Skeletal muscle tissue (tissue), 4 donors: ENCODE data around the gene GOLGA6L9. TPM values are rescaled to one million over a fixed set of nuclear protein-coding genes. Genes with fewer than 3 reads are reported as not detected.
"Not testable (repeated sequence)": the region's sequence is repeated elsewhere in the genome, so short reads cannot be mapped to it uniquely, and the experiment has no call there.

Experiments
- H3K27ac ChIP-seq: one replicate; pipeline ENCODE4 v1.7.0; 2013; ENCODE audit warnings: mild to moderate bottlenecking, low read depth, low read length, inconsistent platforms
- H3K27me3 ChIP-seq, 3 donors: one replicate each; pipeline ENCODE4 v1.7.0; 2013; ENCODE audit warnings: low read length in 3 of 3; ENCODE audit not compliant: control insufficient read depth in 3 of 3, insufficient read depth in 3 of 3
- H3K36me3 ChIP-seq, 3 donors: one replicate each; pipeline ENCODE4 v1.7.0; 2013; ENCODE audit warnings: low read length in 3 of 3; ENCODE audit not compliant: control insufficient read depth in 3 of 3, insufficient read depth in 3 of 3
- H3K4me1 ChIP-seq, 3 donors: one replicate each; pipeline ENCODE4 v1.7.0; 2013; ENCODE audit warnings: low read length in 3 of 3, mild to moderate bottlenecking in 3 of 3; ENCODE audit not compliant: control insufficient read depth in 3 of 3, insufficient read depth in 3 of 3
- H3K4me3 ChIP-seq, 3 donors: one replicate each; pipeline ENCODE4 v1.7.0; 2013; ENCODE audit warnings: low read length in 3 of 3
- H3K9ac ChIP-seq, 3 donors: one replicate each; pipeline ENCODE4 v1.7.0; 2013; ENCODE audit warnings: low read length in 3 of 3, mild to moderate bottlenecking in 3 of 3, moderate library complexity in 2 of 3, low read depth in 1 of 3
- H3K9me3 ChIP-seq, 3 donors: one replicate each; pipeline ENCODE4 v1.7.0; 2013; ENCODE audit warnings: low read length in 3 of 3; ENCODE audit not compliant: control insufficient read depth in 3 of 3
- total RNA-seq: library from RNA; depleted of rRNA; stranded (reverse); fragments of >200 nt; gene quantifications from one replicate; pipeline ENCODE4 v1.2.3, GENCODE V29; 2014
- donor health status: Osteomylitis.

The GOLGA6L9 gene
- total RNA-seq, 1 donor from 2014 or later = 4.2 TPM

DNA sequence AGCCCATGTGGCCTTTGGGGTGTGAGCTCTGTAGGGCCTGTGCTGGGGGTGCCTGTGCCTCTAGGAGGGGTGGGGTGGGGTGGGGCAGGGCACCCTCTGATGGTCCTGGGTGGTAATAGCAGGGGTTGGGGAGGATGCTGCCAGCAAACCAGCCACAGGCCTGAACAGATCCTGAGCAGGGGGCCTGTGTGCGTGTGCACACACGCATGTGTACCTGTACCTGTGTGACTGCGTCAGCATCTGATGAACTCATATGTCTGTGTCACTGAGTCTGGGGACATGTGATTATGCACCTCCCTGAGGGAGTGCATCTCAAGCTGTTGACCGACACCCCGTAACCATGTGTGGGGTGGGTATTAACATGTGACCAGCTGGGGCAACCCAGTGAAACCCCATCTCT lies 36.0 kb downstream of the GOLGA6L9 start:
- not testable (repeated sequence) for H3K9me3 ChIP-seq, H3K27me3 ChIP-seq, H3K4me1 ChIP-seq, H3K4me3 ChIP-seq, H3K9ac ChIP-seq, H3K27ac ChIP-seq, H3K36me3 ChIP-seq

DNA sequence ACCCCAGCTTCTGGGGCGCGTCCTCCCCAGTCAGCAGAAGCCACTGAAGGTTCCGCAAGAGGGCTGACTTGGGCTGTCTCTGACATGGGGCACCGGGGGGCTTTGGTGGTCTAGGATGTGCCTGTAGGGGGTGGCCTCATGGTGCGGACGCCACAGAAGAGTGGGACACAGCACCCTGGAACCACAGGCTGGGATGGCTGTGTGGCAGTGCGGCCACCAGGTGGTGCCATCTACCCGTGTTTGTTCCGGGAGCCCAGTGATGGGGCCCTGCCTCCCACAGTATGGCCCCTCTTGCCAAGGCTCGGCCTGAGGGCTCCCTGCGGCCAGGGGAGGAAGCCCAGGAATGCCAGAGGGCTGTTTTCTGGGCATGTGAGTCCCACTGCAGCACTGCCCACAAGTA lies 38.6 kb downstream of the GOLGA6L9 start:
- H3K4me1 ChIP-seq, H3K27me3 ChIP-seq, H3K27ac ChIP-seq, H3K9ac ChIP-seq, H3K36me3 ChIP-seq, H3K4me3 ChIP-seq, H3K9me3 ChIP-seq: not testable (repeated sequence)

DNA sequence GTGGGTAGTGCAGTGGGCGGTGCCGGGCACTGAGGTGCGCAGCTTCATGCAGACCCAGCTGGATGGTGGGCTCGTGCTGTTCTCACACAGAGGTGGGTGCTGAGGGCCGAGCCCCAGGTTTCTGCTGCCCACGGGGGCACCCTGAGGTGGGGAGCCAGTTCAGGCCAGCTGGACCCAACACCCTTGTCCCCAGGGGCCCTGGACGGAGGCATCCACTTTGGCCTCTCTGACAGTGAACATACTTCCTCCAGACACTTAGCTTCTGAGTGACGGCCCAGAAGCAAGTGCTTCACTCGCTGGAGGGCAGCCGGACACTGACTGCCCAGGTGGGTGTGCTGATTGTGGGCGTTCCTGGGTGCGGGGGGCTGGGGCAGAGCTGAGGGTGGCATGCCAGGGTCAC lies 39.8 kb downstream of the GOLGA6L9 start:
- H3K9me3 ChIP-seq, H3K4me3 ChIP-seq, H3K27me3 ChIP-seq, H3K36me3 ChIP-seq, H3K27ac ChIP-seq, H3K9ac ChIP-seq, H3K4me1 ChIP-seq: not testable (repeated sequence)

DNA sequence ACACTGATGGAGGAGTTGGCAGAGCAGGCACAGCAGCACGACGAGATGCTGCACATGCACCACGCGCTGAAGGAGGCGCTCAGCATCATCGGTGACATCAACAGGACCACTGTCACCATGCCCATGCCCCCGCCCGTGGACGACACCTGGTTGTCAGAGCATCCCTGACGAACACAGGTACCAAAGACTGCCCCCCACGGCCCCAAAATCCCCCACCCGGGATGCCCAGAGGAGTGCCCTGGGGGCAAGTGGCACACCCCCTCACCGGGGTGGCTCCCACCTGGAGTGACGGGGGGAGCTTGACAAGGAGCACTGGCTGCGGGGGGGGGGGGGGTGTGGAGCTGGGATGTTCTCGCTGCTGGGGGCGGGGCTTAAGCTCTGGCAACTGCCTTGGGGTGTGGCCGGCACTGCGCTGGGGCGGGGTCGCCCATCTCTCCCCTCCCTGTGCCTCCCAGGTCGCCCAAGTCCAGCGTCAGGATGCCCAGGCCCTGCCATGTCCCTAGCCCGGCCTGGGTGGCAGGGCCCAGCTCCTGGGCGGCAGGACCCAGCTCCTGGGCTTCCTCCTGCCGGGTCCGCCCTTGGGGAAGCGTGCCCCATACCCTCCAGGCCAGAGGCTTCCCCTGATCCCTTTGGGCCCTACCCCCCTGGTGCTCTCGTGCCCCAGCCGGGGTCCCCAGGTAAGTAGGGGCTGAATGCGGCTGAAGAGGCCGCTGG lies 42.8 kb downstream of the GOLGA6L9 start:
- H3K4me1 ChIP-seq, H3K36me3 ChIP-seq, H3K9ac ChIP-seq, H3K27me3 ChIP-seq, H3K4me3 ChIP-seq, H3K27ac ChIP-seq, H3K9me3 ChIP-seq: not testable (repeated sequence)

DNA sequence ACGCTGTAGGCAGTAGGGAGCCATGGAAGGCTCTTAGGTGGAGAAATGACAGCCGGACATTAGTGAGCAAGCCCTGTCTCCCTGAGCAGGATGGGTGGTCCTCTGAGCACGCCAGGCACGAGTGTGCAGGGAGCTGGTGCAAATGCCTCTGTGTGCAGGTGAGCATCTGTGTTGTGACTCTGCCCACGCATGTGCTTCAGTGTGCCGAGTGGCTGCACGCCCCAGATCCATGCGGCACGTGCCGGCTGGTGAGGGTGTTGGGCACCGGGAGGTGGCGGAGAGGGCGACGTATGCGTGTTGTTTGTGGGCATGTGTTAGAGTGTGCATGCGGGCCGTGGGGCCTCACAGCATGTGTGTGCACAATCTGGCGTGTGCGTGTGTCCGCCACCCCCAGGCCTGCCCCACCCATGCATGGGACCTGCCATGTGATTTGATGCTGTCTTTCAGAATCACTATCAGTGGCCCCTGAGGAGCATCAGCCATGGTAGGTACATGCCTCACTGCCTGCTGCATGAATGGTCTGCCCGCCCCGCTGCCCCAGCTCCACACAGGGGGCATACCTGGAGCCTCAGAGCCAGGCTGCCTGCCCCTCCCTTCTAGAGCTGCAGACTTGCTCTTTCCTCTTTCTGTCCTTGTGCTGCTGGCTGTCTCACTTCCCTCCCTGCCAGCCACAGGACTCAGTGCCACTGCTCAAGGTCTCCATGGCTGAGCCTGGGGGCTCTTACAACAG lies 45.1 kb downstream of the GOLGA6L9 start:
- not testable (repeated sequence) for H3K27ac ChIP-seq, H3K9me3 ChIP-seq, H3K4me1 ChIP-seq, H3K36me3 ChIP-seq, H3K27me3 ChIP-seq, H3K4me3 ChIP-seq, H3K9ac ChIP-seq

DNA sequence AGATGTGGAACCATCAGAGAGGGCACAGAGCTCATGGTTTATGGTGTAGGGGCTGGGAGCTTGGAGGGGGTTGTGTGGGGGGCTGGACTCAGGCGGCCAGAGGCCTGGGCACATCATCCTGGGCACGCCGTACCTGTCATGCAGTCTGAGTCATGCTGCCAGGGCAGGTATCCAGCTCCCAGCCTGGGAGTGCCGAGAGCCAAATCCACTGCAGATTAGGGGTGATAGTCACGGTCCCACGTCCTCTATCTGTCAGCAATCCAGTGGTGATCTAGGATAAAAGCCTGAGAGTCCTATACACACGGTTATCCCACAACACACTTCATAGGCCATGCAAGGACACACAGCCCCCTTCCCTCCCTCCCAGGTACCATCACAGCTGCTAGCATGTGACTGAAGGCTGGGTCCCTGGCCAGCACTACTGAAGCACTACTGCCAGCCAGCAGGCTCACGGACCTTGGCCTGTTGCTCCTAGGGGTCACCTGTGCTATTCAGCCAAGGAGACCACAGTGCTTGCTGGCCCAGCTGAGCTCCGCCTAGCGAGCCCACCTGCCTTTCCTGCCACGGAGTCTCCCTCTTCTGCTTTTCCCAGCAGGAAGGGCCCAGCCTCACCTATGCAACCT lies 45.8 kb downstream of the GOLGA6L9 start:
- not testable (repeated sequence) for H3K9ac ChIP-seq, H3K27ac ChIP-seq

DNA sequence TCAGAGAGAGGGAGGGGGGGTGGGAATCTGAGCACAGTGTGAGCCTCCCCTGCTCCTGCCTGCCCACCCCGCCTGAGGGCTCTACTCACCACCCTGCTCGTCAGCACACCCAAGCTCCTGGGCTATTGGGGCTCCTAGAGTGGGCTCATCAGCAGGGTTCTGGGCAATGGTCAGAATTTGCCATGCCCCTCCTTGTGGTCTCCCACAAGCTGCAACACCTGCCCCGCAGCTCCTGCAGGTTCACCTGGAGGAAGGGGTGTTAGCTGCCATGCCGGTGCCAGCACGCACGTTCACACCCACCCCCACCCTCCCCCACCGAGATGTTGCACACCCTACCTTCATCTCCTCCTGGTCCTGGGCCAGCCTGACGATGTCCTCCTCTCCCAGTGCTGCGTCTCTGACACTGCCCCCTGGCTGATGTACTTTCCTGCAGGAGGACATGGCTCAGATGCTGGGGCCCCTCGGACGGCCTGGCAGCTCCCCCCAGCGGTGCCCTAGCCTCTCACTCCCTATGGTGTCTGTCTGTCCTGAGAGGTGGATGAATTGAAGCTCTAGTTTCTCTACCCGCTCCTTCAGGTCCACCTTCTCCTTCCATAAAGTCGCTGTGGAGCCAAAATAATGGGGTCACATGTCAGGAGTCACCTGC lies 47.2 kb downstream of the GOLGA6L9 start:
- not testable (repeated sequence) for H3K27ac ChIP-seq, H3K9me3 ChIP-seq, H3K36me3 ChIP-seq, H3K4me3 ChIP-seq, H3K27me3 ChIP-seq, H3K9ac ChIP-seq, H3K4me1 ChIP-seq

More for the DNA sequence above, 45.8 kb downstream of the GOLGA6L9 start:
- not testable (repeated sequence) for H3K4me1 ChIP-seq, H3K27me3 ChIP-seq, H3K4me3 ChIP-seq, H3K9me3 ChIP-seq, H3K36me3 ChIP-seq

DNA sequence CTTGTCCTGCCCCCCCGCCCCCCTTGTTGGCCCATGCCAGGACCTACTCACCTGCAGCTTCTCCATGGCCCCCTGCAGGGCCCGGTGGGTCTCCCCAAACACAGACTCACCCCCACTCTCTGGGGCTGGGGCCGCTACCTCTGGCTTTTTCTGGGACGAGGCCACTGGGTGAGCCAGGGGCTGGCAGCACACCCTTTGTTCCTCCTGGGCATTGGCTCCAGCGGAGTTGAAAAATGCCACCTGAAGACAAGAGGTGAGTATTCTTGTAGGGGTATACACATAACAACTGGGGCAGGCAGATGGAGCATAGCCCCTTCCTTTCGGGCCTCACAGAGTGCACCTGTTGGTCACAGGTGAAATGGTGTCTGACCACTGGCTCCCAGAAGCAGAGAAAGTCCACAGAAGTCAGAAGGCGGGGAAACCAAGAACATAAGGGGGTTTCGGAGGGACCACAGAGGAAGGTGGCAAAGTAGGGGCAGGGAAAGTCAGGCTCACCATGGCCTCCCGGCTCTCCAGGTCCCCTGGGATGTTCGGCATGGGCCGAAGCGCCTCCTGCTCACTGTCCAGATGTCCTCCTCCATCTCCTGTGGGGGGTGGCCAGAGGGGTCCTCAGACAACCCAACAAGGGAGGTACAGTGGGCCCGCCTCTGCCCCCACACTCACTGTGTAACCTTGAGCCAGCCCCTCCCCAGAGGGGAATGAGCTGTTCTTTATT lies 47.9 kb downstream of the GOLGA6L9 start:
- not testable (repeated sequence) for H3K36me3 ChIP-seq, H3K4me3 ChIP-seq, H3K9ac ChIP-seq, H3K4me1 ChIP-seq, H3K27me3 ChIP-seq, H3K9me3 ChIP-seq, H3K27ac ChIP-seq
